Medulla oblongata (tissue), 1 donor: ENCODE results near the gene RNF2.
A peak's percentile ranks its signal among the peaks of the same experiment; 100 is the strongest.
"Not testable (repeated sequence)": the region's sequence is repeated elsewhere in the genome, so short reads cannot be mapped to it uniquely, and the experiment has no call there.

Source experiments
- DNase-seq: peaks from one replicate; pipeline ENCODE4 v3.0.0-alpha.2; 2015; ENCODE audit errors: extremely low spot score

Gene RNF2

GRCh38 chr1:185044981-185045813 lies at the start of gene RNF2:
RNF2 (plus strand) TSS chr1:185045558; CDS start chr1:185087554, 41,996 bp downstream.
- DNase-seq = peak; percentile 82

GRCh38 chr1:184999974-185000373 lies 45.4 kb upstream of the RNF2 start:
- DNase-seq = not testable (repeated sequence)

- not testable (repeated sequence) for DNase-seq
These were observed 44.0 kb upstream of the RNF2 start for GRCh38 chr1:185001312-185001880.

GRCh38 chr1:185008838-185009237 lies 36.5 kb upstream of the RNF2 start:
- no peak for DNase-seq

GRCh38 chr1:185010361-185010760 lies 35.0 kb upstream of the RNF2 start:
- DNase-seq = no peak

- no peak for DNase-seq
These were observed 30.4 kb upstream of the RNF2 start for GRCh38 chr1:185014941-185015340.

GRCh38 chr1:185015631-185016030 lies 29.7 kb upstream of the RNF2 start:
- no peak for DNase-seq

- no peak for DNase-seq
These were observed 28.5 kb upstream of the RNF2 start for GRCh38 chr1:185016880-185017279.

- DNase-seq = no peak
These were observed 28.0 kb upstream of the RNF2 start for GRCh38 chr1:185017338-185017737.

- DNase-seq = no peak
These were observed 27.4 kb upstream of the RNF2 start for GRCh38 chr1:185017966-185018365.

GRCh38 chr1:185027252-185027882 lies 18.0 kb upstream of the RNF2 start:
- DNase-seq = no peak

GRCh38 chr1:185033686-185034085 lies 11.7 kb upstream of the RNF2 start:
- DNase-seq = no peak

- no peak for DNase-seq
These were observed 10.1 kb upstream of the RNF2 start for GRCh38 chr1:185035258-185035657.

GRCh38 chr1:185038813-185039376 lies 6.5 kb upstream of the RNF2 start:
- DNase-seq = no peak

- DNase-seq = no peak
These were observed 5.5 kb upstream of the RNF2 start for GRCh38 chr1:185039726-185040407.

GRCh38 chr1:185040408-185040735 lies 5.0 kb upstream of the RNF2 start:
- no peak for DNase-seq

GRCh38 chr1:185041742-185042141 lies 3.6 kb upstream of the RNF2 start:
- no peak for DNase-seq

- no peak for DNase-seq
These were observed 2.6 kb upstream of the RNF2 start for GRCh38 chr1:185042737-185043136.

GRCh38 chr1:185044387-185044786 lies 971 bp upstream of the RNF2 start:
- peak; percentile 32 for DNase-seq

- peak; percentile 38 for DNase-seq
These were observed 595 bp downstream of the RNF2 start for GRCh38 chr1:185045814-185046492.

- no peak for DNase-seq
These were observed 1.3 kb downstream of the RNF2 start for GRCh38 chr1:185046668-185047067.

GRCh38 chr1:185049670-185050069 lies 4.3 kb downstream of the RNF2 start:
- DNase-seq = no peak
